Placental pericyte (primary cell): ENCODE results near the gene ADM5. TPM values are rescaled to one million over a fixed set of nuclear protein-coding genes. Genes with fewer than 3 reads are reported as not detected.

Experiments
- small RNA-seq: library from RNA; depleted of rRNA; stranded (forward); fragments of <200 nt; gene quantifications from one replicate; pipeline ENCODE3, GENCODE V24; 2012; ENCODE audit warnings: low replicate concordance
- total RNA-seq: library from RNA; depleted of rRNA; stranded (reverse); fragments of >200 nt; gene quantifications from 2 replicates; pipeline ENCODE4 v1.2.3, GENCODE V29; 2012

The ADM5 gene, protein sequence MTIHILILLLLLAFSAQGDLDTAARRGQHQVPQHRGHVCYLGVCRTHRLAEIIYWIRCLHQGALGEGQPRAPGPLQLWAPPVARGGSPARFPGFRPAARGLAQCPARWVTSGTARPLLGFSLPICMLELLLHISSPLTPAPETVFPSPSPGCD
- 0.22 and 1.1 TPM in 2 replicates for total RNA-seq

DNA sequence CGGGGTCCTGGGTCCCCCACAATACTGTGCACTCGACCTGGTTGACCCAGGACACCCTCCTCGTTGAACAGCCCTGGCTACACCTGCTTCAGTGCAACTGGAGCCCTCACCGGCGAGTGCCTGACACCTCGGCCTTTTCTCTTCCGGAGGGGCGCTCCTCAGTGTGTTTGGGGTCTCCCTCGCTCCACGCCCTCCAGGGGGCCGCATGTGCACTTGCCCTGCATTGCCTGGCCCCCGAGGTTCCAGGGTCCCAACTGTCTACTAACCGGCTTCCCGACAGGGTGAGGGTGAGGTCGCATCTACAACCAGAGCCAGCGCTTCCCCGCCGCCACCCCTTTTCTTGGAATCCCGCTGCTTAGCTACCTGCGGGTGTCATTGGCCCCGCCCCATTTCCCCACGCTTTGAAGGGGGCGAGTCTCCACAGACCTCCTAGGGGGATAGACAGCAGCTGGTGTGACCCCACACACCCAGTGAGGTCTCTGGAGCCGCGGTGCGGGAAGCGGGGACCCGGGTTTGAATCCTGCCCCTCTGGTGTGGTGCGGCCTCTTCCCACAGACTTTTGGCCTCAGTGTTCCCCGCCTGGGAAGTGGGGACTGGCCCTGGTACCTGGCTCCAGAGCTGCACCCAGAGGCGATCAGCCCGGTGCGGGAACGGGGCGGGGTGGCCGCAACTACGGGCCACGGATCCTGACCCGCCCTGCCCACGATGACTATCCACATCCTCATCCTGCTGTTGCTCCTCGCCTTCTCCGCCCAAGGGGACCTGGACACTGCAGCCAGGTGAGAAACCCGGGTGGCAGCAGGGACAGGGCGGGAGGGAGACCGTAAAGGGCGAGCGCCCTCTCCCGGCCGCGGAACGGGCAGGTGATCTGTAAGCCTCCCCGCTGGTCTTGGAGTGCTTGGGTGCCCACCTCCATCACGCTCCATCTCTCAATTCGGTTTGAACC is at the start of gene ADM5:
Gene ADM5, plus strand, starts transcription at position 462 of the 946 bp plus-strand sequence. Its CDS starts 244 bp downstream, at position 706.

DNA sequence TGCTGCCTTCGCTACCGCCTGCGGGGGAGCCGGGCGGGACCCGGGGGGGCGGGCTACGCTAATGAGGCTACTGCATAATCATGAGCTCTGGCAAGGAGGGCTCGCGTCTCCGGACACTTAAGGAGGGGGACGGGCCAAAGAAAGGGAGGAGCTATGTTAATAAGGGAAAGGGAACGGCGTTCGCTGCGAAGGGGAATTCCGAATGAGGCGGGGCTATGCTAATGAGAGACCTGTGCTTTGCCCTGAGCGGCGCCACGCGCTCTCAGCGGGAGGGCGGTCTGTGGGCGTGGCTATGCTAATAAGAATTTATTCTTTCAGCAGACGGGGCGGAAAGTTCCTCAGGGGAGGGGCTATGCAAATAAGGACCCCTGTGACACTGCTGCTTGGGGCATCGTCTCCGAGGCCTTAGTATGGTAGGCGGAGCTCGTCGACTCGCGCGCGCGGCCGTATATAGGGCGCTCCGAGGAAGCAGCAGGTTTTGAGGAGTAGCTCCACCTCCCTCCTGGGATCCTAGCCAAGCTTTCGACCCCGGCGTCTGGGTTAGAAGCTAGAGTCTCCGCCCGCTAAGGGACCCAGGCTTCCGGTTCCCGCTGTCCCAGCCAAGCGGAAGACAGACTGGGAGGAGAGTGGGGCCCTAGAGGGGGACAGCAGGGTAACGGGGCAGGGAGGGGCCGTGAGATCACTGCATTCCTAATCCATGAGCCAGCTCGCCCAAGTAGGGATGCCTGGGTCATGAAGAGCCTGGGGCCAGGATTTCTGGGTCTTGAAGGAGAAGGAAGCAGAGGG is 49.1 kb upstream of the ADM5 start, which contains the start of gene RRAS:
Gene RRAS, minus strand, starts transcription at position 31 of the 786 bp plus-strand sequence. CDS start 45 bp downstream, outside the sequence.

DNA sequence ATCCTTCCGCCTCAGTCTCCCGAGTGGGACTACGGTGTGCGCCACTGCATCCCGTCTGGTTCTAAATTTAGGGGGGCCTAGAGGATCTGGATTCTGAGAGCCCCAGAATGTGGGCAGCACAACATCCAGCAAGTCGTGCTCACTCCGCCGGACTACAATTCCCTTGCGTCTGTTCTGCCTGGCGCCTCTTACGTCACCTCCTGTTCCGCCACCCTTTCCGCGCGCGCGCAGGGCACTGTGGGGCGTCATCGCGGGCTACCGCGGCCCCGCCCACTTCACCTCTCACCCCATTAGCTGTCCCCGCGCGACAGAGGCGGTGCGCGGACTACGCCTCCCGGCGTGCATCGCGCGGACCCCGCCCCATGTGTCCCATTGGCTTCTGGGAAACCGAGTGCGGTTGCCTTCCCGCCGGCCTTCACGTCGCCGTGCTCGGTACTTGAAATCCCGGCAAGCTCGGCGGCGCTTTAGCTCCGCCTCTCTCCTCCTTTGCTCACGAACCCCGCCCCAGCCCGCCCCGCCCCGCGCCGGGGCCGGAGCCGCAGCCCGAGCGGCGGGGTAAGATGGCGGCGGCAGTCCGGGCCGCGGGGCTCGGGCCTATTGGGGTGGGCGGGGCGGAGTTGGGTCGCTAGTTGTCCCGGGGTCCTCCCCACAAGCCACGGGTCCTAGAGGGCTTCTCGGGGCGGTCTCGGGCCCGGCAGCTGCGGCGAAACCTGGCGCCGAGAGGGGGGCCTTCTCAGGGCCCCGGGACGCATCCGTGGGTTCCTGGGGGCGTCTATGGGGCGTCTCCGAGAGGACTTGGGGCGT is 47.5 kb upstream of the ADM5 start, which contains the start of gene SCAF1:
Gene SCAF1, plus strand, starts transcription at position 522 of the 804 bp plus-strand sequence. CDS start 2,818 bp downstream, outside the sequence.

DNA sequence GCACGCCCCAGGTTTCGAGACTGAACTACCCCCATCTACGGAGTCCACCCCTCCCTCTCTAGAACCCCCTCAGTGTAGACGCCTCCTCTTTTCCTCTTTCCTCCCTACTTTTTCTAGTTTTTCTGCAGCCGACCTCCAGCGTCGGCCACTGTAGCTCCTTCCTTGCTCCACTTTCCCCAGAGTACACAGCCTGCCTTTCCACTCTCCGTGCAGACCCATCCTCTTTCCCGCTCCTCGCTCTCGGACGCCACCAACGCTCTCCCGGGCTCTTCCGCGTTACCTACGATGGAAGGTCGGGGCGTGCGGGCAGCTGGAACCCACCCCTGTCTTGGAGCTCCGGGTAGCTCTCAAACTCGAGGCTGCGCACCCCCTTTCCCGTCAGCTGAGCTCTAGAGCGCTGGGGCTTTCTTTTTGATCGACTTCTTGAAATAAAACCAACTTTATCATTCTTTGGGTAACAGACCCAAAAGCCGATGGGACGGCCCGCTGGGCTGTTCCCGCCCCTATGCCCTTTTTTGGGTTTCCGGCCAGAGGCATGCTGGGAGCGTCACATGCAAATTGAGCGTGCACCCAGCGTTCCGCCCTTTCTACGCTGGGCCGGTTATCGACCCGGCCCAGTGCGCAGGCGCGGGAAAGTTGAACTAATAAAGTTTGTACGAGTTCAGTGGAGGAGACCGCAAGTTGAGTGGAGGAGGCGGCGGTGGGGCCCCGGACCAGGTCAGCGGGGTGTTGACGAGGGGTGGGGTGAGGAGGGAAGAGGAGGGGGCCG is 23.9 kb upstream of the ADM5 start, which contains the start of the genes BCL2L12 and IRF3:
Gene BCL2L12, plus strand, starts transcription at position 583 of the 769 bp plus-strand sequence. CDS start 760 bp downstream, outside the sequence.
Gene IRF3, minus strand, starts transcription at position 507 of the 769 bp plus-strand sequence. CDS start 1,019 bp downstream, outside the sequence.

DNA sequence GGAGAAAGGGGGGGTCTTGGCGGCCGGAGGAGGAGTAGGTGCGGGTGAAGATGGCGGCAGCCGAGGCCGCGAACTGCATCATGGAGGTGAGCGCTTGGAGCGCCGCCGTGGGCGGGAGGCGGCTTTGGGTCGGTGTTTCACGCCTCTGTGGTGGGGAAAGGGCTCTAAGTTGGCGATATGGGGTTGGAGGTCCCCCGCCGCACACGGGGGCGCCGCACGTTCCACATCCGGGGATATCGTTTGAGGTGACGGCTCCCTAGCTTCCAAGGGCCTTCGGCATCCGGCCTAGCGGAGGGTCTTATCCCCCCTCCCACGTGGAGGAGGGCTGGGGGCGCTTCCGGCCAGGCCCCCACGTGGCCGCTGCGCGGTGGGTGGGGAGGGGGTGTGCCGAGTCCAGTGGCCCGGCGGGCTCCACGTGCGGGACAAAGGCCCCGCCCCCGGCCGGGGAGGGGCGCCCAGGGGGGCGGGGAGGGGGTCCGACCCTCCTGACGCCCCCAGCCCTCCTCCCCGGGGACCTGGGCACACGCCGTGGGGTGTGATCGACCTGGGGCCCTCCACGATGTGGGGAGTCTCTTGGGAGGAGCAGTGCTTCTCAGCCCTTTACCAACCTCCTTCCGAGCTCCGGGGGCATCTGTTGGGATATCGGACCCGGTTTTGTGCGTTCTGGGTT is 12.0 kb upstream of the ADM5 start, which contains the start of gene PRMT1:
Gene PRMT1, plus strand, starts transcription at position 41 of the 670 bp plus-strand sequence. Its CDS starts 10 bp downstream, at position 51.

DNA sequence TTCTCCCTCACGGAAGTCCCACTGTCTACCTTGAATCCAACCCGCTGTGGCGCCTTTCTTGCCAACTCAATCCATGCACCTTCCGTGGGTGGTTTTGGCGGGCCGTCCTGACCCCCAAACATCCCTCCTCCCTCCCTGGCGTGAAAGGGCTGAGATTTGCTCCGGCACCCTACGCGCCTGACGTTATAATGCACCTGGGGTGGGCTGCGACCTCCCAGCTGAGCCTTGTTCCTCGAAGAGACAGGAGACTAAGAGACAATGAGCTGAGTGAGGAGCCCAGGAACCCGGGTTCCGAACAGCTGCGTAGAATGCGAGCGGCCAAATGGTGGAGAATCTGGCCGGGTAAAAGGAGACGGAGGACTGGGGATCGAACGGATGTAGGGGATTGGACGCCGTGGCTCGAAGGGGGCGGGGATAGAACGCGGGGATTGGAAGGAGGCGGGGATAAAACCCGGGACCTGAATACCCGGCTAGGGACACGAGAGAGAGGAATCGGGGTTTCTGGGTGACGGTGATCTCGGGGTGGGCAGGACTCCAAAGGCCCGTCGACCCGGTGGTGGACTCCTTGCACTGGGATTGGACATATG is 1.4 kb downstream of the ADM5 start, which contains the start of gene CPT1C:
Gene CPT1C, plus strand, starts transcription at position 461 of the 587 bp plus-strand sequence. CDS start 1,137 bp downstream, outside the sequence.

Small RNA genes lying within 50 kb of the gene (small RNA-seq; reads per million reads assigned to genes)
- gene MIR5088 = 0.13 reads per million

Other genes with a start within 250 kb of the ADM5 start
- gene SLC17A7, start 248.1 kb upstream of the ADM5 start, total RNA-seq = not detected in 2 replicates
- 95.1 and 138 TPM in 2 replicates for gene PIH1D1, start 237.8 kb upstream of the ADM5 start, total RNA-seq
- 30.4 and 40.1 TPM in 2 replicates for gene ALDH16A1, start 236.4 kb upstream of the ADM5 start, total RNA-seq
- gene FLT3LG, start 215.4 kb upstream of the ADM5 start, total RNA-seq = 4.8 and 6.9 TPM in 2 replicates
- 1,545 and 2,202 TPM in 2 replicates for gene RPL13A, start 202.0 kb upstream of the ADM5 start, total RNA-seq
- 1,493 and 6,336 TPM in 2 replicates for gene RPS11, start 193.2 kb upstream of the ADM5 start, total RNA-seq
- gene FCGRT, start 176.9 kb upstream of the ADM5 start, total RNA-seq = 24.9 and 84.7 TPM in 2 replicates
- gene RCN3, start 161.6 kb upstream of the ADM5 start, total RNA-seq = 142 and 264 TPM in 2 replicates
- gene NOSIP, start 109.0 kb upstream of the ADM5 start, total RNA-seq = 72.2 and 106 TPM in 2 replicates
- 0.14 and 0.22 TPM in 2 replicates for gene PRRG2, start 108.3 kb upstream of the ADM5 start, total RNA-seq
- 6.9 and 9.0 TPM in 2 replicates for gene PRR12, start 98.4 kb upstream of the ADM5 start, total RNA-seq
- gene RRAS, start 49.5 kb upstream of the ADM5 start, total RNA-seq = 43.5 and 62.8 TPM in 2 replicates
- gene SCAF1, start 47.4 kb upstream of the ADM5 start, total RNA-seq = 21.7 and 35.6 TPM in 2 replicates
- gene IRF3, start 23.7 kb upstream of the ADM5 start, total RNA-seq = 38.3 and 72.3 TPM in 2 replicates
- 3.3 and 16.2 TPM in 2 replicates for gene BCL2L12, start 23.7 kb upstream of the ADM5 start, total RNA-seq
- gene PRMT1, start 12.3 kb upstream of the ADM5 start, total RNA-seq = 350 and 388 TPM in 2 replicates
- gene CPT1C, start 1.5 kb downstream of the ADM5 start, total RNA-seq = 4.4 and 11.7 TPM in 2 replicates
- under 0.01 and 0.14 TPM in 2 replicates for gene TSKS, start 73.7 kb downstream of the ADM5 start, total RNA-seq
- gene AP2A1, start 77.4 kb downstream of the ADM5 start, total RNA-seq = 131 and 141 TPM in 2 replicates
- 17.2 and 17.5 TPM in 2 replicates for gene FUZ, start 123.7 kb downstream of the ADM5 start, total RNA-seq
- gene MED25, start 128.7 kb downstream of the ADM5 start, total RNA-seq = 22.2 and 43.8 TPM in 2 replicates
- gene PTOV1, start 161.6 kb downstream of the ADM5 start, total RNA-seq = 55.4 and 82.7 TPM in 2 replicates
- 47.5 and 82.2 TPM in 2 replicates for gene PNKP, start 178.0 kb downstream of the ADM5 start, total RNA-seq
- gene AKT1S1, start 187.8 kb downstream of the ADM5 start, total RNA-seq = 16.6 and 17.9 TPM in 2 replicates
- gene TBC1D17, start 188.1 kb downstream of the ADM5 start, total RNA-seq = 18.8 and 36.5 TPM in 2 replicates
- 0.43 and 3.3 TPM in 2 replicates for gene IL4I1, start 207.3 kb downstream of the ADM5 start, total RNA-seq
- 7.4 and 12.3 TPM in 2 replicates for gene ATF5, start 239.6 kb downstream of the ADM5 start, total RNA-seq
- 31.5 and 68.1 TPM in 2 replicates for gene NUP62, start 239.9 kb downstream of the ADM5 start, total RNA-seq